Endothelial cell of umbilical vein (primary cell): Measurements from ENCODE around the gene BACH2. TPM values are rescaled to one million over a fixed set of nuclear protein-coding genes. Genes with fewer than 3 reads are reported as not detected.

Experiments
- BruUV-seq: library from RNA; stranded (reverse); fragments of 400-500 nt; replicated peaks from 2 replicates; lab custom pipeline; 2021; lab: Mats Ljungman, UMichigan
- CTCF ChIA-PET: fragments of 300-600, 350-600 bp; sonication (Branson Sonifier 250); formaldehyde crosslinking; loops from one replicate; lab custom pipeline; 2021; ENCODE audit warnings: antibody characterized with exemption, inconsistent platforms; lab: Charles Lee
- POLR2A ChIA-PET: fragments of 300-600, 350-600 bp; sonication (Branson Sonifier 250); formaldehyde crosslinking; loops from one replicate; lab custom pipeline; 2021; ENCODE audit warnings: antibody characterized with exemption, inconsistent platforms; lab: Charles Lee
- DNase-seq: peaks from one replicate; pipeline ENCODE4 v3.0.0-alpha.2; 2011; ENCODE audit warnings: low read depth, low spot score
- FAIRE-seq: peaks from 2 replicates; lab custom pipeline; 2011; peaks lifted over from hg19 to GRCh38; lab: Jason Lieb, UNC
- H2AFZ ChIP-seq: 2 replicates; pipeline ENCODE4 v1.6.0; 2012; ENCODE audit warnings: low read depth, low read length, control low read depth, inconsistent platforms
- H3K27ac ChIP-seq: 2 replicates; pipeline ENCODE4 v1.5.1; 2011; ENCODE audit warnings: low read depth, mild to moderate bottlenecking, control low read depth, low read length, moderate library complexity; ENCODE audit not compliant: insufficient read depth
- H3K27me3 ChIP-seq, 2 experiments: 2 replicates each; pipeline versions ENCODE4 v1.6.0 to v1.6.1; 2011; ENCODE audit warnings: low read length in 2 of 2, mixed read lengths in 1 of 2; ENCODE audit not compliant: control insufficient read depth in 2 of 2, insufficient read depth in 2 of 2
- H3K36me3 ChIP-seq, 2 experiments: 2 replicates in 1 of 2; 3 replicates in 1 of 2; pipeline ENCODE4 v1.5.1; 2011; ENCODE audit warnings: low read length in 2 of 2, mild to moderate bottlenecking in 1 of 2, moderate library complexity in 1 of 2; ENCODE audit not compliant: control insufficient read depth in 2 of 2, insufficient read depth in 2 of 2; ENCODE audit errors: extremely low read depth in 1 of 2
- H3K4me1 ChIP-seq: 3 replicates; pipeline ENCODE4 v1.5.1; 2011; ENCODE audit warnings: mild to moderate bottlenecking, low read length; ENCODE audit not compliant: control insufficient read depth, insufficient read depth; ENCODE audit errors: extremely low read depth
- H3K4me2 ChIP-seq: 2 replicates; pipeline ENCODE4 v1.6.1; 2011; ENCODE audit warnings: low read length, control low read depth, mixed read lengths; ENCODE audit not compliant: insufficient read depth
- H3K4me3 ChIP-seq, 3 experiments: fragments of 200-600 bp in 1 of 3; sonication (generic), shearing (Covaris generic) in 1 of 3; replicated peaks in 1 of 3; 2 replicates each; pipeline ENCODE4 v1.5.1; 2011 to 2016; ENCODE audit warnings: control low read depth in 3 of 3, low read length in 3 of 3, mild to moderate bottlenecking in 2 of 3, inconsistent platforms in 1 of 3, low read depth in 1 of 3, moderate library complexity in 1 of 3; ENCODE audit not compliant: insufficient read depth in 1 of 3
- H3K79me2 ChIP-seq: 2 replicates; pipeline ENCODE4 v1.6.0; 2012; ENCODE audit warnings: low read length, inconsistent platforms; ENCODE audit not compliant: control insufficient read depth, insufficient read depth
- H3K9ac ChIP-seq: replicated peaks from 2 replicates; pipeline ENCODE3; 2011; ENCODE audit warnings: low read length, control low read depth; ENCODE audit not compliant: insufficient read depth; ENCODE audit errors: extremely low read depth
- H3K9me1 ChIP-seq: replicated peaks from 3 replicates; pipeline ENCODE4 v1.6.0; 2011; ENCODE audit warnings: mild to moderate bottlenecking, low read length; ENCODE audit not compliant: control insufficient read depth, insufficient read depth; ENCODE audit errors: extremely low read depth
- H3K9me3 ChIP-seq: replicated peaks from 2 replicates; pipeline ENCODE4 v1.5.1; 2012; ENCODE audit warnings: low read length, inconsistent platforms; ENCODE audit not compliant: control insufficient read depth, insufficient read depth
- H4K20me1 ChIP-seq: replicated peaks from 2 replicates; pipeline ENCODE3; 2011; ENCODE audit warnings: mild to moderate bottlenecking, low read length; ENCODE audit not compliant: control insufficient read depth, insufficient read depth; ENCODE audit errors: extremely low read depth
- CTCF ChIP-seq, 2 donors: IDR thresholded peaks; 1 replicate in 1 of 2; 2 replicates in 1 of 2; pipeline ENCODE4 v1.5.1; 2011; ENCODE audit warnings: low read length in 2 of 2, mild to moderate bottlenecking in 2 of 2, moderate library complexity in 2 of 2, control low read depth in 1 of 2, inconsistent platforms in 1 of 2, low read depth in 1 of 2; ENCODE audit not compliant: insufficient read depth in 1 of 2; ENCODE audit errors: extremely low read depth in 1 of 2
- EZH2 ChIP-seq: IDR thresholded peaks from 2 replicates; pipeline ENCODE4 v1.6.1; 2012; ENCODE audit warnings: borderline replicate concordance, low read depth, mild to moderate bottlenecking, moderate library complexity, low read length, inconsistent platforms; ENCODE audit not compliant: severe bottlenecking
- FOS ChIP-seq: IDR thresholded peaks from 2 replicates; pipeline ENCODE4 v1.6.1; 2011; ENCODE audit warnings: mild to moderate bottlenecking, low read length, moderate library complexity, borderline replicate concordance; ENCODE audit not compliant: insufficient read depth
- GATA2 ChIP-seq: IDR thresholded peaks from 2 replicates; pipeline ENCODE4 v1.7.0; 2011; ENCODE audit warnings: low read depth, mild to moderate bottlenecking, moderate library complexity, mixed read lengths, low read length; ENCODE audit not compliant: insufficient read length, insufficient read depth
- JUN ChIP-seq: IDR thresholded peaks from 2 replicates; pipeline ENCODE4 v1.6.1; 2011; ENCODE audit warnings: borderline replicate concordance, low read depth; ENCODE audit not compliant: insufficient read length, insufficient read depth
- MYC ChIP-seq: IDR thresholded peaks from one replicate; pipeline ENCODE4 v1.6.1; 2011; ENCODE audit warnings: mild to moderate bottlenecking, low read depth, low read length
- POLR2A ChIP-seq: IDR thresholded peaks from 2 replicates; pipeline ENCODE4 v1.6.1; 2012; ENCODE audit warnings: low read depth, mild to moderate bottlenecking, control low read depth, low read length
- POLR2AphosphoS5 ChIP-seq: IDR thresholded peaks from 2 replicates; pipeline ENCODE4 v1.6.1; 2012; ENCODE audit warnings: low read depth, mild to moderate bottlenecking, control low read depth, low read length, moderate library complexity; ENCODE audit not compliant: insufficient read depth
- dilution Hi-C: fragments of 300-500 bp; cut with MboI; formaldehyde crosslinking; loops from one replicate; pipeline ENCODE4 v1.15.0; 2019; ENCODE audit warnings: low sequenced_read_pairs; ENCODE audit not compliant: extremely low pct_ligation_motif_present
- intact Hi-C: fragments of 100-400 bp; cut with micrococcal nuclease; formaldehyde crosslinking; loops from one replicate; pipeline ENCODE4 v1.10.0; 2022
- polyA plus RNA-seq, 4 experiments: library from polyadenylated mRNA; depleted of rRNA in 3 of 4; stranded (reverse) in 3 of 4; unstranded in 1 of 4; fragments of >200 nt; gene quantifications; 2 replicates each; pipeline versions ENCODE4 v1.2.1 to v1.2.3, GENCODE V29; 2011 to 2012; ENCODE audit warnings: missing spikeins in 1 of 4
- total RNA-seq: library from RNA; stranded (reverse); gene quantifications from 2 replicates; pipeline ENCODE4 v1.2.3, GENCODE V29; 2021

The BACH2 gene
- total and polyA plus RNA-seq, 2 donors (not counting 3 experiments of a cell fraction or from before 2014, with no cell fraction given) = 1.7 to 5.6 TPM

DNA sequence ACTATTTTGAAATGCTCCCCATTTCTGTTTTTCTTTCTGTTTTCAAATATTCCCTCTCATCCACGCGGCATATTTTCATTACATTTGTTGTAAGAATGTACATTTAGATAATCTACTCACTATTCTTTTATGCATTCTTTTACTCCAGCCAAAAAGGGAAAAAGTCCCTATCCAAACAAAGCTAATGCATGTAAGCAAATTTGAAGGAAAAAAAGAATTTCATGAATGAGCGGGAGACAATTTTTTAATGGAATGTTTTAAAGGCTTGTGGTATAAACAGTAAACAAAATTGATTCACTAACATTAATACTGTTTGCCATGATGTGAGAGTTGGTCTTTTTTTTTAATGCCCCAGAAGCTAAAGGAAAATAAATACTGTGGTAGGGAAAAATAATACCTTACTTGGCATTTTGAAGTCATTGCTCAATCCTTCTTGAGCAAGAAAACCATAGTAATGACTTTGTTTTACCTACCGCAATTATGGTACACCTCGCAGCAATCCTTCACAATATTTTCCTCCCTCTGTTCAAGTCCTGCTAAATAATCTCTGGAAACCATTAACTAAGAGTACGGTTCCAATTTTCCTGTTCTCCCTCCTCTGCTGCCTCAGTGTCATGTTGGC is 79.0 kb downstream of the BACH2 start:
- no peak for TF ChIP-seq CTCF (IDR thresholded peaks at IDR 0.05; ENCODE audit: extremely low read depth in 1 of 2, insufficient read depth in 1 of 2, low read depth in 1 of 2, low read length in 2 of 2)
- TF ChIP-seq POLR2A = no peak
- no peak for TF ChIP-seq EZH2
- no peak for TF ChIP-seq MYC
- no peak for TF ChIP-seq FOS
- no peak for TF ChIP-seq GATA2
- no peak for TF ChIP-seq POLR2AphosphoS5
- no peak for TF ChIP-seq JUN
- dilution Hi-C loops = no loop called here

More for the DNA sequence above, 79.0 kb downstream of the BACH2 start:
- Histone ChIP-seq H3K27ac (peak overlapping the region; percentile 99), H3K4me2 (peak overlapping the region; percentile 86), H3K9me1 (no peaks in the 10 kb centered on the region), H4K20me1 (no peaks in the 10 kb centered on the region), H3K27me3 (no peaks in the 10 kb centered on the region), H2AFZ (peak overlapping the region; percentile 92), H3K79me2 (no peaks in the 10 kb centered on the region), H3K36me3 (no peaks in the 10 kb centered on the region), H3K4me1 (peaks cover 48% of the 10 kb centered on the region), H3K9me3 (no peaks in the 10 kb centered on the region), H3K4me3 (peak overlapping the region in 1 of 3 experiments; percentile 48), H3K9ac (peak overlapping the region; percentile 92)
- FAIRE-seq (no peak), DNase-seq (no peak)
- POLR2A ChIA-PET = interaction anchor here (1.2 kb wide), 1 partner anchor 67 kb away, joined by 5 read pairs; no protein-coding TSS in a partner anchor
- BruUV-seq = TSS peak; percentile 66
- intact Hi-C loops = loop anchor here (1.0 to 5.0 kb wide), 13 partner anchors 14 to 1135 kb away; partner anchors contain the start of genes BACH2, MAP3K7 and PNRC1
- CTCF ChIA-PET = interaction anchor here (1.0 to 2.9 kb wide), 8 partner anchors 33 to 277 kb away, joined by 3 to 16 read pairs (median 9); no protein-coding TSS in a partner anchor
